HG03432 (cell line): ENCODE results near the gene KERA.
"Not testable (repeated sequence)": the region's sequence is repeated elsewhere in the genome, so short reads cannot be mapped to it uniquely, and the experiment has no call there.

Experiments used
- ATAC-seq: cut with Tn5 transposase; IDR thresholded peaks from one replicate; pipeline ENCODE4 v1.9.1; 2021; ENCODE audit warnings: mild to moderate bottlenecking, moderate library complexity; ENCODE audit not compliant: unreplicated experiment

The KERA gene

GRCh38 chr12:91057368-91058165 lies at the start of gene KERA:
Gene KERA (minus strand): TSS chr12:91058024. CDS start chr12:91056281, 1,743 bp downstream.
- ATAC-seq = no peak

GRCh38 chr12:91106283-91106682 lies 48.5 kb upstream of the KERA start:
- no peak for ATAC-seq

- no peak for ATAC-seq
Measured at GRCh38 chr12:91105807-91106206, 48.0 kb upstream of the KERA start.

DNA sequence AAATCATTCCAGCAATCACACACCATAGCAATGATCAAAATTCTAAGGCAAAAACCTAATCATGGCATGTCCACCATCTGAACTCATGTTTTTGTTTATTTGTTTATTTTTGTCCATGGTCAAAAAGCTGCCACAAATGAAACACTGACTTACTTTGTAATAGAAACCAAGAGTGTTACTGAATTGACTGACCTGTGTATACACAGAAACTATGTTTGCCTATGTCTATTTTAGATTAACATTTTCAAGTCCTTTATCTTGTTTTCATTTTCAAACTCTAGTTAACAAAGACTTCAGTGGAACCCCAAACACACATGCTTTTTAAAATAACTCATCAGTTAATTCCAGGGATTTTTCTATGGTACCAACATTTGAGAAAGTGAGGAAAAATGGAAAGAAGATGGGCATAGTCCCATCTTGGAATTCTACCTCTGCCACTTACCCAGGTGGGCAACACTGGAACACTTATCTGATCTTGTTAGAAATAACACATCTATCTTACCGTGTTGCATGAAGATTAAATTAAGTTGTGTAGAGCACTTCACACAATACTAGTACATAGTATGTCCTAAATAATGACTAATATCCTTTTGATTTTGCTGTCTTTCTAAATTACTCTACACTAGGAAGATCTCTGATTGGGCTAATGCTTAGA lies 47.1 kb upstream of the KERA start:
- peak; percentile 60 for ATAC-seq

DNA sequence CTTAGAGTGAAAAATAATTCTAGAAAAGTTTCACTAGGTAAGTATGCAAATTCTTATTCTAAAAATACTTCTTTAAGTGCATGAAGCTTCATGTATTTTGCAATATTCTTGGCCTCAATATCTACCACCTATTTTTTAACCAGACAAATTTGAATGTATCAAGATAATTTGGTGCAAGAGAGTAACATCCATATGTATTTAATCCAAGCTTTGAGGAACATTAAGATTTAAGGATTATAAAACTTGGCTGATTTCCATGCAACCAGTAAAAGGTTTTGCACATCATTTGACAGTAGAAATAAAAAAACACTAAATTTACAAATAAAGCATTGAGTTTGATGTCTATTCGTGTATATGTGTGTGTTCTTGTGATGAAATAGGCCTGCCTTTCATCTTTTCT lies 45.8 kb upstream of the KERA start:
- ATAC-seq = no peak

DNA sequence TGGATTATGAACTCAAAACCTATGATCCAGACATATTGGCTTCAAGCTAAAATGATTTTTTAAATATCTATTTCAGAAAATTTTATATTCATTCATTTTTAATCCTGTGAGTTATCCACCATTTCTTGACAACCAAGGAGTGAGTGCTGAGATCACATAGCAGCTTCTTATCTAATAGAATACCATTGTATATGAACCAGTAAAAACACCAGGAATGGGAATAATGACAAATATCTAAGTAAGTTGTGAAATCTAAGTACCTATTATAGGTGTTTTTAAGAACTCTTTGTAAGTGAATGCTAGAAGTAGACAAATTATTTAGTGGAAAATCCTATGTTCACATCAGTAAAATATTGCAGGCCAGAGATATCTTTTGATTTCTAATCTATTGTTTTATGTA lies 45.3 kb upstream of the KERA start:
- ATAC-seq = no peak

- no peak for ATAC-seq
Measured at GRCh38 chr12:91100906-91101305, 43.1 kb upstream of the KERA start.

DNA sequence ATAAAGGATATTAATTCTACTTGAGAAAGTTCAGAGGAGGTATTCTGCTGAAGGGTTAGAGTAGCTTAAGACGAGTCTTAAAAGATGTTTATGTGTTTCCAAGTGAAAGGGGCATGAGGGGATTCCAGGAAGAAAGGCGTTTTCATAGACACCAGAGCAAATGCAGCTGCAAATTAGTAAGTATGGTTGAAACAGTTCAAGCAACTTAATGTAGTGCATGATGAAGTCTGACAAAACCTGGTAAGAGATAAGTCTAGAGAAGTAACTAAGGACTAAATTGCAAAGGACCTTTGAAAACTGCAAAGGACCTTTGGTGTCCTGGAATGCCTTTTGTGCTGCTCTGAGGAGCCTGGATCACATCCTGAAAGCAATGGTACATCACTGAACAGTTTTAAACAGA lies 42.0 kb upstream of the KERA start:
- no peak for ATAC-seq

GRCh38 chr12:91099341-91099740 lies 41.5 kb upstream of the KERA start:
- no peak for ATAC-seq

- no peak for ATAC-seq
Measured at GRCh38 chr12:91098941-91099340, 41.1 kb upstream of the KERA start.

- no peak for ATAC-seq
Measured at GRCh38 chr12:91098461-91098860, 40.6 kb upstream of the KERA start.

GRCh38 chr12:91094957-91095356 lies 37.1 kb upstream of the KERA start:
- ATAC-seq = no peak

DNA sequence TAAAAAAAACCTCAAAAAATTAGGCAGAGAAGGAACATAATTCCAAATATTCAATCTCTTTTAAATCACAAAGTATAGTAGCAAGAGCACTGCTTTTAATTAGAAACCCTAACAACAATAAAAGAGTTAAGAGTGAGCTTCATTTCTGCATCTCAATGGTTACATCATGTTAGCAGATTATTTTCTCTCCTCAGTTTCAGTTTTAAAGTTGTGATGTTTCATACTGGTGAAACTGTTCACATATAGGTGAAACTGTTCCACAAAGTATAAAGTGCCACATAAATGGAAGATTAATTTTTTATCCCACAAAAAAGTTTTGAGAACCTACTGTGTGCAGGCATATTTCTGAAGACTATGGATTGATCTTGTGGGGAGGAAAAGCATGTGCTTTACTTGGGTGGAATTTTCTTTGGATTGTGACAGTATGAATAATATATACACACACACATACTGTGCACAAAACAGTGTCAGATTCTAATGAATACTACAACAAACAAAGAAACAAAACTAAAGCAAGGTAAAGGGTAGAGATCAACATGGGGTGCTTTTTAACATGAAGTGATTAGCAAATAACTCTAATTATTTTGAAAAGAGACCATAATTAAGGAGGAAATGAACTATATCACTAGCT lies 36.3 kb upstream of the KERA start:
- no peak for ATAC-seq

GRCh38 chr12:91093341-91093740 lies 35.5 kb upstream of the KERA start:
- no peak for ATAC-seq

GRCh38 chr12:91091916-91092715 lies 34.3 kb upstream of the KERA start:
- no peak for ATAC-seq

- ATAC-seq = not testable (repeated sequence)
Measured at GRCh38 chr12:91089953-91090352, 32.1 kb upstream of the KERA start.

DNA sequence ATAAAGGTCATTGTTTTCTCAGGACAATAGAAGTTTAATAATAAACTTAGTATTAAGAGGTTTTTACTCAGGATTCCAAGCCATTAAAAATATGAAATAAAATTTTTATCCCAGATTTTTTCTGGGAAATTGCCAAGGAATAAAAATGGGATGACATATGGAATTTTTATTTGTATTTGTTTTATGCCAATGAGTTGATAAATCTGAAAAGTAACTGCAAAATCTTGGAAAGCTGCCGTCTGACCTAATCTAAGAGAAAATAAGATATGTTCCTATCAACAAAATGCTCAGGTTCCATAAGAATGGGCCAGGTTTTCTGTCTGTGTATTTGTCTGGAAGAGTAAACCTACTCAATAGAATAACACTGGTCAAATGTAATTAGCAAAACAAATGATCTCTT lies 22.2 kb upstream of the KERA start:
- ATAC-seq = no peak

DNA sequence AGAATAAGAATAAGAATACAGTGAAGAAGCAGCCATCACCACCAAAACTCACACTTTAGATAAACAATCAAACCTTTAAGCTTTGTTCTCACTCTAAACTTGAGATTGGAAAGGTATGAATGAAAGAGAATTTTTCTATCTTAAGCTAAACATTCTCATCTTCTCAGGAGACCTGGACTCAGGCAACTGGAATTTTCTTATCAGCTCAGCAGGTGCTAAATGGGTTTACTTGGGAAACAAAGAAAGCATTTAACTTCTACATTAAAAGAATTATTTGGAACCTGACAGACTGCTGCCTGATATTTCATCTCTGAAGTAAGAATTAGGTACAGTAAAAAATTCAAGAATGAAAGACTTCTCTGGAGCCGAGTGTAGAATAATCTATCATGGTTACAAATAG lies 20.7 kb upstream of the KERA start:
- ATAC-seq = no peak

- ATAC-seq = peak; percentile 57
Measured at GRCh38 chr12:91077228-91077954, 19.6 kb upstream of the KERA start.

DNA sequence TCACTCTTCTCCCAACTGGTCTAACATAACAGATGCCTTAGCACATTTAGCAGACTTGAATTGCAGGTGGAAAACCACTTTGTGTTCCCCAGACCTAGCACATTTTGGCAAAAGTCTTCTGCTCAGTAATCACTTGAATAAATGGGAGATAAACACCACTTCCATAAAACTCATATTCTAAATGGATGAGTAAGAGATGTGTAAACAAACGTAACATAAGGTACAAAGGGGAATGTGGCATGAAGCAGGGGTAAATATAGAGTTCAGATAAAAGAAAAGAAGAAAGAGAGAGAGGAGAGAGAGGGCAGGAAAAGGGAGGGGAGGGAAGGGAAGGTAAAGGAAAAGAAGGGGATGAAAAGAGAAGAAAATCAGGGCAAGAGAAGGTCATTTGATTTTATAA lies 17.0 kb upstream of the KERA start:
- ATAC-seq = no peak
